GM06990 (cell line): ENCODE results near the gene OR2A1.
"Not testable (repeated sequence)": the region's sequence is repeated elsewhere in the genome, so short reads cannot be mapped to it uniquely, and the experiment has no call there.

Source experiments
- DNase-seq: peaks from one replicate; pipeline ENCODE4 v3.0.0-alpha.2; 2011; ENCODE audit not compliant: insufficient read length; ENCODE audit errors: extremely low read depth
- H3K27me3 ChIP-seq: replicated peaks from 2 replicates; pipeline ENCODE4 v1.6.0; 2011; ENCODE audit warnings: low read length; ENCODE audit not compliant: control insufficient read depth, insufficient read depth
- H3K36me3 ChIP-seq: 2 replicates; pipeline ENCODE4 v1.5.1; 2011; ENCODE audit warnings: low read length; ENCODE audit not compliant: control insufficient read depth, insufficient read depth
- H3K4me3 ChIP-seq: replicated peaks from 2 replicates; pipeline ENCODE4 v1.5.1; 2011; ENCODE audit warnings: low read depth, mild to moderate bottlenecking, control low read depth, low read length

The OR2A1 gene

GRCh38 chr7:144303607-144304006, 8.6 kb upstream of the OR2A1 start:
- H3K27me3 ChIP-seq, DNase-seq, H3K4me3 ChIP-seq, H3K36me3 ChIP-seq: not testable (repeated sequence)

DNA sequence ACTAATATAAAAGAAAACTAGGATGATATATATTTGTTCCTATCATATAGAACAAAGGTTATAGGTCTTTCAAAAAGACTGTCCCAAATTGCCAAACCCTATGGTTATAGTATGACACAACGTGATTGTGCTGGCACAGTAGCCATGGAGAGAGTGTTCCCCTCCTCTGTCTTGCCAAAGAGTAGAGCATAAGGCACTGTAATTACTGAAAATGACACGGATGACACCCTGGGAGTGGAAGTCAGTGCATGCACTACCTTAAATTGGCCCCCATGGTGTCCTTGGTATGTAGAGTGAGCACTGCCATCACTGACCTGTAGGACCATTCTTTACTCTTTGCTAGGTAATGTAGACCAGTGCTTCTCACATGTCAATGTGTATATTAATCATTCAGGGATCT, 7.1 kb upstream of the OR2A1 start:
- not testable (repeated sequence) for DNase-seq, H3K4me3 ChIP-seq, H3K36me3 ChIP-seq, H3K27me3 ChIP-seq

DNA sequence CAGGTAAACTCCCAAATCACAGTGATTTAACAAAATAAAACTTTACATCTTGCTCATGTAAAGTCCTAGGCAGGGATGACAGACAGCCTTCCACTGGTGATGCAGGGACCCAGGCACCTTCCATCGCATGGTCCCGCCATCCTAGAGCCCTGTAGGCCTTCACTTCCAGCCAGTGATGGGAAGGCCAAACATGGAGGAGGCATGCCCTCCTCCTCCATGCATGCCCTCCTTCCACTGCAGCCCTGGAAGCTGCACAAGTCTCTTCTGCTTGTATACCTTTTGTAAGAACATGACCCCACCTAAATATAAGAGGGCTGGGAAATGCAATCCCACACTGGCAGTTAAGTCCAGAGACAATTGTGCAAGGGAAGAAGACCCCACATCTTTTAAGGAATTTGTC, 2.5 kb upstream of the OR2A1 start:
- DNase-seq, H3K4me3 ChIP-seq, H3K27me3 ChIP-seq, H3K36me3 ChIP-seq: not testable (repeated sequence)

DNA sequence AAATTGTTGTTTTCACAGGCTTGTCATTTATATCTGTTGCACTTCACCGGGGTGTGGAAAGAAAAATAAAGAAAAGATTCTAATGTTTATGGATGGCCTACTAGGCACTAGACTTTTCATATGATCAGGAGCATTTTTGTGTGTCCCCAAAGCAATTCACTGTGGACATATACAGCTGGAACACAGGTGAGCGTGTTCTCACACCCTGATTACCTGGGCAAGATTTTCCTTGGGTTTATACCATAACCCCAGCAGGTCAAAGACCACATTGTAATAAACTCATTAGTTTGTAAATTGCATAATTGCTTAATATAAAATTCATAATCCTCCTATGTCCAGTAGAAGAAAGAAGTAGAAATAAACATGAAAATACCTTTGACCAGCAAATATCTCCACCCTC, 1.0 kb upstream of the OR2A1 start:
- H3K27me3 ChIP-seq, H3K36me3 ChIP-seq, DNase-seq, H3K4me3 ChIP-seq: not testable (repeated sequence)

DNA sequence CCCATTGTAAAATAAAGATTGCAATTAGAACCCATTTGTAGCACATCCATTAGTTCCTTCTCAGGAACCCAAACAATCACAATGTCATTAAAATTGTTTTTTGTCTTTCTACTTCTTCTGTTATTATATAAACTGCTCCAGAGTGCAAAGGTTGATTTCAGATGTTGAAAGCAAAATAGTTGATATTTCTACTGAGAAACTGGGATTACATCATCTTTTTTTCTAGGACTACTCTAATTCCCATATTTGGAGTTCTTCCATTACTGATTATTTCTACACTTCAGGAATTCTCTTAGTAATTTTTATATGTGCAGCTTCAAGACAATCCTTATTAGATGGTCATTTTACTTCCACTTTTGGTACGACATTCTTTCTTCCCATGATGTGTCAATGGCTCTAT, 5.3 kb downstream of the OR2A1 start:
- not testable (repeated sequence) for DNase-seq, H3K4me3 ChIP-seq, H3K36me3 ChIP-seq, H3K27me3 ChIP-seq

DNA sequence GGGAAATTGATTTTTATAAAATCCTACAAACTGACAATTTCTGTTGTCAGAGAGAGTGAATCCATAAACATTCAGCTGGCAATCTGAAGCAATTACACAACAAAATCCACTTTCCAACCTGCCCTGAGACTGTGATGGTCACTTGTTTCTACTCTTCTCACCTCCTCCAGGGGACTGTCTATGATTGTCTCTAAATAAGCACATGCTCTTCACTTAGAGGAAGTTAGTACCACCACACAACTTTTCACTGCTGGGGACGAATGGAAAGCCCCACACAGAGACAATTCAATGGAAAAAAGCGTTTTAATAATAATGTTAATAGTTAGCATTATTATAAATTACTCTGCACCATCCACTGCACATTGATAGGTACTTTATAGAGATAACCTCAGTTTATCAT, 7.3 kb downstream of the OR2A1 start:
- not testable (repeated sequence) for DNase-seq, H3K4me3 ChIP-seq, H3K27me3 ChIP-seq, H3K36me3 ChIP-seq

DNA sequence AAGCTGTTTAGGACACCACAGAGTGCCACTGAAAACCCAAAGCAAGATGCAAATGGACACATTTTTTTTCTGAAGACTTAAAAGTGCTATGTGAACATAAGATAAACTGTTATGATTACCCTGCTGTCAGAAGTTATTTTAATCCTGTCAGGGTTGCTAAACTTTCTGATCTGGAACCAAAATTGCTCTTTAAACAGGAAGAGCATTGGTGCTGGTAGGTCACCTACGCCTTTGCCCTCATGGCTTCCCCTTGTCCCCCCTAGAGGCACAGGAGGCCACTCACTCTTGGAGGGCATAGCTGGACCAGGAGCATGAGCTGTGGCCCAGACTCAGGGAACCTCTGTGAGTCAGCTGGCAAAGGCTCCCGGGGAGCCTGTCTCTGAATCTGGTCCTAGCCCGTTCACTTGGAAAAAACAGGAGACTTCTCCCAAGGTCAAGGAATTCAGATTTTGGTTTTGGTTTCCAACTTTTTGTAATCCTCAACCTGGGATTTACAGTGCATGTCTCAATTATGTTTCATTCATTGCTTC, 9.5 kb downstream of the OR2A1 start:
- not testable (repeated sequence) for H3K4me3 ChIP-seq, H3K36me3 ChIP-seq, H3K27me3 ChIP-seq

DNA sequence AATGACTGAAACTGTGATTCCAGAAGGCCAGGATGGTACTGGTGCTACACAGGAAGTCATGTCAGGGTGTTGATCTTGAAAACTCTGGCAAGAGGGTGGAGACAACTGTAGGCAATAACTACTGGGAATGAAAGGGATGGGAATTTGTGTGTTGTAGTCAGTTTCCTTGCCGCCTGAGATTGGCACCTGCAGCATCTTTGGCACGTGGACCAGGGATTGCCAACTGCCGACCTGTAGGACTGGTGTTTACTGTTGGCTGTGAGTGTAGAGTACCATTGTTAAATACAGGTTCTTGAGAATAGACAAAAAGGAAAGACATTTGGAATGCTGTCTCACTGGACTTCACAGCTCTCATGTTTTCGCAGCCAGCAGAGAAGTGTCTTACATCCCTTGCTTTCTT, 11.1 kb downstream of the OR2A1 start:
- not testable (repeated sequence) for H3K4me3 ChIP-seq, H3K36me3 ChIP-seq, DNase-seq, H3K27me3 ChIP-seq

More for the DNA sequence above, 9.5 kb downstream of the OR2A1 start:
- not testable (repeated sequence) for DNase-seq

DNA sequence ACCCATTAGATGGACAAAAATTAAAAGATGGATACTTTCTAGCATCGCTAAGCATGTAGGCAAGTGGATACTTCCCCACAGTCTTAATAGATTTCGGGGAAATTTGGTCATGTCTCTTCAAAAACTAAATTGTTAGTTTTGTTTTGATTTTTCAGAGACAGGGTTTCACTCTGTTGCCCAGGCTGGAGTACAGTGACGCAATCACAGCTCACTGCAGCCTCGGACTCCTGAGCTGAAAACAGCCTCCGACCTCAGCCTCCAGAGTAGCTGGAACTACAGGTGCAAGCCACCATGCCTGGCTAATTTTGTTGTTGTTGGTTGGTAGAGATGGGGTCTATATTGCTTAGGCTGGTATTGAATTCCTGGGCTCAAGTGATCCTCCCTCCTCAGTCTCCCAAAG, 13.6 kb downstream of the OR2A1 start:
- H3K4me3 ChIP-seq, H3K27me3 ChIP-seq, H3K36me3 ChIP-seq, DNase-seq: not testable (repeated sequence)

- H3K4me3 ChIP-seq, H3K36me3 ChIP-seq, H3K27me3 ChIP-seq, DNase-seq: not testable (repeated sequence)
These were observed 17.8 kb downstream of the OR2A1 start for GRCh38 chr7:144330044-144330443.

- H3K27me3 ChIP-seq, DNase-seq, H3K4me3 ChIP-seq, H3K36me3 ChIP-seq: not testable (repeated sequence)
These were observed 19.2 kb downstream of the OR2A1 start for GRCh38 chr7:144331221-144331995.

DNA sequence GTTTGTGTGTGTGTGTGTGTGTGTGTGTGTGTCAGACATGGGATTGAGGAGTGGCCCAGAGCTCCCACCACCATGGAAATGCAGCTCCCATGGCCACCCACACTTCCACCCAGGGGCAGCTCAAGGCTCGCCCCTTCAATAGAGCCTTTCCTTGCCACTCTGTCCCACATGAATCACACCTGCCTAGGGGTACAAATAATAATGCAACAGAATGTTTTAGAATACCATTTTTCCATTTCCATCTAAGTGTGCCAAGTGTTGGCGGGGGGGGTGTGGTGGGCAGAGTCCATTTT, 19.7 kb downstream of the OR2A1 start:
- not testable (repeated sequence) for H3K27me3 ChIP-seq, H3K36me3 ChIP-seq, DNase-seq, H3K4me3 ChIP-seq

- not testable (repeated sequence) for H3K27me3 ChIP-seq, H3K36me3 ChIP-seq, H3K4me3 ChIP-seq, DNase-seq
These were observed 36.4 kb downstream of the OR2A1 start for GRCh38 chr7:144348625-144349024.

DNA sequence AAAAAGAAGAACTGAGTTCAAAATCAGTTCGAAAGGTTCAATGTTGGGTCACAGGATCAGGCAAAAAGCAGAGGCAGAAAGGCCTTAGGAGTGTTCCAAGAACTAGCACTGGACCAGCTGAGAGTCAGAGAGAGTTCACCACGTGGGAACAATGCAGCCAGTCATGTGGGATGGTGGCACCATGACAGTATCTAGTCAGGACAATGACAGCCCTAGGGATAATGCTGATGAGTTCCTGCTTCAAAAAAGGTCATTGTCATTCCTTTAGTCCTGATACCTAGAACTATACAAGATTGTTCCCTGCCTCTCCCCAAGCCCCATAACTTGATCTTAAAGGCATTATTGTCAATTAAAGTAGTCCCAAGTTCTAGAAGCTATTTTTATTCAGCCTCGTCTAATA, 39.4 kb downstream of the OR2A1 start:
- H3K27me3 ChIP-seq, H3K36me3 ChIP-seq, DNase-seq, H3K4me3 ChIP-seq: not testable (repeated sequence)

- not testable (repeated sequence) for H3K27me3 ChIP-seq, H3K36me3 ChIP-seq, DNase-seq, H3K4me3 ChIP-seq
These were observed 43.1 kb downstream of the OR2A1 start, which contains the start of gene ARHGEF5 for GRCh38 chr7:144355176-144355822. Gene ARHGEF5, plus strand, starts transcription at chr7:144355402. Its CDS starts 7,268 bp downstream, at chr7:144362670.
